ENCODE measurements around the gene PLAAT3.

GRCh38 chr11:63534076-63534475, 80.2 kb downstream of the PLAAT3 start:
- TF ChIP-seq POLR2A (IDR thresholded peaks at IDR 0.05) (no peak), CTCF (IDR thresholded peaks at IDR 0.05) (no peak), POLR2AphosphoS5 (IDR thresholded peaks at IDR 0.05) (no peak), EP300 (IDR thresholded peaks at IDR 0.05) (no peak)
